ENCODE results near the gene PLEK.

- TF ChIP-seq, protein P1, sequence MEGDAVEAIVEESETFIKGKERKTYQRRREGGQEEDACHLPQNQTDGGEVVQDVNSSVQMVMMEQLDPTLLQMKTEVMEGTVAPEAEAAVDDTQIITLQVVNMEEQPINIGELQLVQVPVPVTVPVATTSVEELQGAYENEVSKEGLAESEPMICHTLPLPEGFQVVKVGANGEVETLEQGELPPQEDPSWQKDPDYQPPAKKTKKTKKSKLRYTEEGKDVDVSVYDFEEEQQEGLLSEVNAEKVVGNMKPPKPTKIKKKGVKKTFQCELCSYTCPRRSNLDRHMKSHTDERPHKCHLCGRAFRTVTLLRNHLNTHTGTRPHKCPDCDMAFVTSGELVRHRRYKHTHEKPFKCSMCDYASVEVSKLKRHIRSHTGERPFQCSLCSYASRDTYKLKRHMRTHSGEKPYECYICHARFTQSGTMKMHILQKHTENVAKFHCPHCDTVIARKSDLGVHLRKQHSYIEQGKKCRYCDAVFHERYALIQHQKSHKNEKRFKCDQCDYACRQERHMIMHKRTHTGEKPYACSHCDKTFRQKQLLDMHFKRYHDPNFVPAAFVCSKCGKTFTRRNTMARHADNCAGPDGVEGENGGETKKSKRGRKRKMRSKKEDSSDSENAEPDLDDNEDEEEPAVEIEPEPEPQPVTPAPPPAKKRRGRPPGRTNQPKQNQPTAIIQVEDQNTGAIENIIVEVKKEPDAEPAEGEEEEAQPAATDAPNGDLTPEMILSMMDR (IDR thresholded peaks at IDR 0.05) = no peak
- TF ChIP-seq POLR2A (IDR thresholded peaks at IDR 0.05) = no peak
These were observed 34.4 kb upstream of the PLEK start for GRCh38 chr2:68330691-68331090.
